SIG-M5 treated with dmso at 0.1 percent for 504 hours (cell line): ENCODE data around the gene SPOPL.
A peak's percentile ranks its signal among the peaks of the same experiment; 100 is the strongest.
"Not testable (repeated sequence)": the region's sequence is repeated elsewhere in the genome, so short reads cannot be mapped to it uniquely, and the experiment has no call there.

Experiments
- DNase-seq: peaks from one replicate; lab custom pipeline; 2025; ENCODE audit not compliant: unreplicated experiment; lab: John Stamatoyannopoulos, UW

The SPOPL gene

GRCh38 chr2:138523018-138523672, 21.6 kb downstream of the SPOPL start:
- not testable (repeated sequence) for DNase-seq

- DNase-seq: peak; percentile 44
These were observed 22.1 kb downstream of the SPOPL start for GRCh38 chr2:138523673-138524042.

- DNase-seq: not testable (repeated sequence)
These were observed 22.8 kb downstream of the SPOPL start for GRCh38 chr2:138524353-138524752.

GRCh38 chr2:138531913-138532312, 30.3 kb downstream of the SPOPL start:
- no peak for DNase-seq

- DNase-seq: no peak
These were observed 33.2 kb downstream of the SPOPL start for GRCh38 chr2:138534791-138535190.

GRCh38 chr2:138536302-138536701, 34.7 kb downstream of the SPOPL start:
- DNase-seq: no peak

- DNase-seq: no peak
These were observed 35.2 kb downstream of the SPOPL start for GRCh38 chr2:138536740-138537139.

GRCh38 chr2:138537170-138537915, 35.8 kb downstream of the SPOPL start:
- no peak for DNase-seq

GRCh38 chr2:138544206-138544605, 42.6 kb downstream of the SPOPL start:
- not testable (repeated sequence) for DNase-seq

GRCh38 chr2:138548796-138549195, 47.2 kb downstream of the SPOPL start:
- no peak for DNase-seq

- DNase-seq: no peak
These were observed 48.6 kb downstream of the SPOPL start for GRCh38 chr2:138550172-138550571.

- no peak for DNase-seq
These were observed 49.2 kb downstream of the SPOPL start for GRCh38 chr2:138550670-138551287.

- no peak for DNase-seq
These were observed 52.6 kb downstream of the SPOPL start for GRCh38 chr2:138554123-138554522.

GRCh38 chr2:138559641-138560040, 58.1 kb downstream of the SPOPL start:
- DNase-seq: no peak

- peak; percentile 66 for DNase-seq
These were observed 63.1 kb downstream of the SPOPL start for GRCh38 chr2:138564586-138565229.

GRCh38 chr2:138565230-138565598, 63.6 kb downstream of the SPOPL start:
- DNase-seq: no peak

GRCh38 chr2:138572318-138572717, 70.7 kb downstream of the SPOPL start:
- no peak for DNase-seq

GRCh38 chr2:138577066-138577465, 75.5 kb downstream of the SPOPL start:
- DNase-seq: no peak

GRCh38 chr2:138579556-138579955, 78.0 kb downstream of the SPOPL start:
- DNase-seq: no peak

- DNase-seq: no peak
These were observed 80.3 kb downstream of the SPOPL start for GRCh38 chr2:138581909-138582308.

- no peak for DNase-seq
These were observed 88.1 kb downstream of the SPOPL start for GRCh38 chr2:138589663-138590062.

- no peak for DNase-seq
These were observed 94.8 kb downstream of the SPOPL start for GRCh38 chr2:138596403-138596802.
